Neural cell (in vitro differentiated cells): ENCODE measurements around the gene PBX3. TPM values are rescaled to one million over a fixed set of nuclear protein-coding genes. Genes with fewer than 3 reads are reported as not detected.

Experiments used
- H2AFZ ChIP-seq: fragments of 200-600, 300-800 bp; sonication (generic), shearing (Covaris generic); 2 replicates; pipeline ENCODE4 v1.6.0; 2014; ENCODE audit warnings: low read depth, mild to moderate bottlenecking, antibody characterized with exemption, low read length, moderate library complexity
- H3F3A ChIP-seq: fragments of 200-600 bp; shearing (Covaris generic); 2 replicates; pipeline ENCODE4 v1.6.1; 2016; ENCODE audit warnings: mild to moderate bottlenecking, moderate library complexity, mixed read lengths, antibody characterized with exemption, low read length; ENCODE audit not compliant: insufficient read depth, poor library complexity, severe bottlenecking
- H3K27ac ChIP-seq: fragments of 200-600, 300-800 bp; sonication (generic), shearing (Covaris generic); 2 replicates; pipeline ENCODE4 v1.5.1; 2014; ENCODE audit warnings: mild to moderate bottlenecking, low read length, moderate library complexity
- H3K27me3 ChIP-seq: fragments of 300-800, 200-600 bp; sonication (generic), shearing (Covaris generic); 2 replicates; pipeline ENCODE4 v1.6.0; 2014; ENCODE audit warnings: mild to moderate bottlenecking, low read depth, low read length, moderate library complexity; ENCODE audit not compliant: insufficient read depth
- H3K36me3 ChIP-seq: fragments of 300-800, 200-600 bp; sonication (generic), shearing (Covaris generic); 2 replicates; pipeline ENCODE4 v1.5.1; 2014; ENCODE audit warnings: mild to moderate bottlenecking, antibody characterized with exemption, low read length, moderate library complexity; ENCODE audit not compliant: insufficient read depth
- H3K4me2 ChIP-seq: fragments of 300-800, 200-600 bp; sonication (generic), shearing (Covaris generic); 2 replicates; pipeline ENCODE4 v1.6.0; 2014; ENCODE audit warnings: mild to moderate bottlenecking, low read length
- H3K4me3 ChIP-seq: fragments of 300-800, 200-600 bp; sonication (generic), shearing (Covaris generic); 2 replicates; pipeline ENCODE4 v1.5.1; 2014; ENCODE audit warnings: mild to moderate bottlenecking, low read length, moderate library complexity
- H3K79me2 ChIP-seq: fragments of 200-600 bp; shearing (Covaris generic); replicated peaks from 2 replicates; pipeline ENCODE4 v1.6.0; 2014; ENCODE audit warnings: mild to moderate bottlenecking, low read length, moderate library complexity; ENCODE audit not compliant: insufficient read depth
- H3K9ac ChIP-seq: fragments of 300-800, 200-600 bp; sonication (generic), shearing (Covaris generic); 2 replicates; pipeline ENCODE4 v1.6.1; 2016; ENCODE audit warnings: mild to moderate bottlenecking, low read length, mixed read lengths
- H3K9me2 ChIP-seq: fragments of 200-600 bp; shearing (Covaris generic); 2 replicates; pipeline ENCODE4 v1.6.1; 2016; ENCODE audit warnings: mild to moderate bottlenecking, low read length, mixed read lengths; ENCODE audit not compliant: insufficient read depth
- H3K9me3 ChIP-seq: fragments of 200-600, 300-800 bp; sonication (generic), shearing (Covaris generic); 2 replicates; pipeline ENCODE4 v1.6.1; 2016; ENCODE audit warnings: mild to moderate bottlenecking, mixed run types, low read length, moderate library complexity, mixed read lengths
- H4K20me1 ChIP-seq: fragments of 200-600 bp; shearing (Covaris generic); 2 replicates; pipeline ENCODE4 v1.6.1; 2016; ENCODE audit warnings: mild to moderate bottlenecking, mixed run types; ENCODE audit not compliant: insufficient read depth
- CTCF ChIP-seq: fragments of 450-650 bp; IDR thresholded peaks from 2 replicates; pipeline ENCODE4 v1.5.1; 2014; ENCODE audit warnings: antibody characterized with exemption, mild to moderate bottlenecking, moderate library complexity; ENCODE audit not compliant: poor library complexity, severe bottlenecking
- EP300 ChIP-seq: fragments of 450-650 bp; conservative IDR thresholded peaks from 2 replicates; pipeline ENCODE4 v1.6.1; 2014; ENCODE audit warnings: antibody characterized with exemption, mild to moderate bottlenecking, moderate library complexity; ENCODE audit not compliant: poor library complexity, severe bottlenecking
- EZH2 ChIP-seq: fragments of 200-600, 300-800 bp; shearing (Covaris generic), sonication (generic); IDR thresholded peaks from 2 replicates; pipeline ENCODE4 v1.6.1; 2014; ENCODE audit warnings: antibody characterized with exemption, low read length, borderline replicate concordance, mild to moderate bottlenecking; ENCODE audit not compliant: insufficient read depth, poor library complexity, severe bottlenecking
- MXI1 ChIP-seq: fragments of 450-650 bp; conservative IDR thresholded peaks from 2 replicates; pipeline ENCODE4 v1.6.1; 2014; ENCODE audit warnings: antibody characterized with exemption, mild to moderate bottlenecking; ENCODE audit not compliant: poor library complexity, severe bottlenecking
- POLR2AphosphoS5 ChIP-seq: IDR thresholded peaks from 2 replicates; pipeline ENCODE4 v1.6.1; 2012
- RAD21 ChIP-seq: fragments of 450-650 bp; conservative IDR thresholded peaks from 2 replicates; pipeline ENCODE4 v1.6.1; 2014; ENCODE audit warnings: antibody characterized with exemption, mild to moderate bottlenecking, moderate library complexity
- REST ChIP-seq: IDR thresholded peaks from 2 replicates; pipeline ENCODE4 v1.6.1; 2012; ENCODE audit warnings: borderline replicate concordance
- SMC3 ChIP-seq: fragments of 450-650 bp; conservative IDR thresholded peaks from 2 replicates; pipeline ENCODE4 v1.6.1; 2014; ENCODE audit warnings: antibody characterized with exemption, mild to moderate bottlenecking, moderate library complexity; ENCODE audit not compliant: poor library complexity
- TAF1 ChIP-seq: IDR thresholded peaks from 2 replicates; pipeline ENCODE4 v1.6.1; 2012; ENCODE audit warnings: low read depth
- polyA plus RNA-seq: library from polyadenylated mRNA; depleted of rRNA; stranded (reverse); fragments of >200 nt; gene quantifications from 2 replicates; pipeline ENCODE4 v1.2.3, GENCODE V29; 2014

Gene PBX3
- polyA plus RNA-seq, 1 donor from 2014 or later, result 398 TPM

- Histone ChIP-seq H3K27ac (peak overlapping the region; percentile 99), H3F3A (peaks cover 24% of the 10 kb centered on the region), H3K9ac (peak overlapping the region; percentile 89), H3K27me3 (no peaks in the 10 kb centered on the region), H3K4me2 (peak overlapping the region; percentile 83), H3K9me2 (no peaks in the 10 kb centered on the region), H2AFZ (no peak overlapping the region), H3K79me2 (peaks cover 88% of the 10 kb centered on the region), H3K36me3 (no peaks in the 10 kb centered on the region), H4K20me1 (no peaks in the 10 kb centered on the region), H3K9me3 (no peaks in the 10 kb centered on the region), H3K4me3 (peak overlapping the region; percentile 72)
- peak; percentile 70 for TF ChIP-seq MXI1
- TF ChIP-seq CTCF, result no peak
- no peak for TF ChIP-seq EZH2
- no peak for TF ChIP-seq RAD21
- TF ChIP-seq TAF1, result no peak
- no peak for TF ChIP-seq EP300
- TF ChIP-seq SMC3, result peak; percentile 45
- TF ChIP-seq REST, result no peak
- TF ChIP-seq POLR2AphosphoS5, result no peak
Measured at GRCh38 chr9:125889112-125889475, 141.9 kb downstream of the PBX3 start.

GRCh38 chr9:125889476-125890419 lies 142.6 kb downstream of the PBX3 start:
- Histone ChIP-seq H3K27ac (peak overlapping the region; percentile 99), H3F3A (peaks cover 22% of the 10 kb centered on the region), H3K27me3 (no peaks in the 10 kb centered on the region), H3K79me2 (peaks cover 88% of the 10 kb centered on the region), H3K9me2 (no peaks in the 10 kb centered on the region), H3K4me3 (peak overlapping the region; percentile 72), H3K9ac (peak overlapping the region; percentile 89), H4K20me1 (no peaks in the 10 kb centered on the region), H3K9me3 (no peaks in the 10 kb centered on the region), H2AFZ (no peak overlapping the region), H3K4me2 (peak overlapping the region; percentile 83), H3K36me3 (no peaks in the 10 kb centered on the region)
- peak; percentile 95 for TF ChIP-seq EP300
- TF ChIP-seq REST, result peak; percentile 77
- TF ChIP-seq EZH2, result no peak
- peak; percentile 33 for TF ChIP-seq RAD21
- TF ChIP-seq CTCF, result no peak
- TF ChIP-seq MXI1, result peak; percentile 57
- peak; percentile 76 for TF ChIP-seq POLR2AphosphoS5
- TF ChIP-seq TAF1, result no peak
- no peak for TF ChIP-seq SMC3
